Activated CD4-positive, alpha-beta T cell treated with anti-CD3 and anti-CD28 coated beads, Interleukin-2, Interleukin-4, amounts not matched to agents 100 ng/mL and 50 ng/mL, durations not matched to agents 16 hours and 8 hours (primary cell): ENCODE data around the gene PEX26.
"Not testable (repeated sequence)": the region's sequence is repeated elsewhere in the genome, so short reads cannot be mapped to it uniquely, and the experiment has no call there.

Source experiments
- DNase-seq: peaks from one replicate; pipeline ENCODE4 v3.0.0-alpha.2; 2020; ENCODE audit warnings: low spot score

Gene PEX26

DNA sequence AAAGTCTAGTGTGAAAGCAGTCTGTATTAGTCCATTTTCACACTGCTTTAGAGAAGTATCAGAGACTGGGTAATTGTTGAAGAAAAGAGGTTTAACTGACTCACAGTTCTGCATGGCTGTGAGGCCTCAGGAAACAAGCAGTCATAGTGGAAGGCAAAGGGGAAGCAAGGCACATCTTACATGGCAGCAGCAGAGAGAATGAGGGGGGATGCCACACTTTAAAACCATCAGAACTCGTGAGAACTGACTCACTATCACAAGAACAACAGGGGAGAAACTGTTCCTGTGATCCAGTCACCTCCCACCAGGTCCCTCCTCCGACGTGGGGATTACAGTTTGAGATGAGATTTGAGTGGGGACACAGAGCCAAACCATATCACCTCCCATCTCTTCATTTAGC lies 19.0 kb downstream of the PEX26 start:
- peak; percentile 26 for DNase-seq

DNA sequence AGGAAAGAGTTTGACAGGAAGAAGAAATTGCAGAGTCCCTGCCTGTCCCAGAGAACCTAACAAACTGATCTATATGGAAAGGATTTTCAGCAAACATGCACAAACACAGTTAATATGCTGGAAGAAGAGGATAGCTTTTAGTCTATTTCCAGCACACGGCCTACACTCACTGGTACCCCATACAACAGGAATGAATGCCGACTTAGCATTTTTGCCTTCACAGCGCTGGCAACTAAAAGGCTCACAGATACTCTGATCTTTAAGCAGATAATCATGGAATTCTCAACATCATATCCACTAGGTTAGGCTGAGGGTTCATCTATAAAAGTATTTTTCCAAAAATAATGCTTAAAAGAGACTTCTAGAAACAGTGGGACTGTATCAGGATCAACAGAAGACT lies 23.0 kb downstream of the PEX26 start:
- no peak for DNase-seq

DNA sequence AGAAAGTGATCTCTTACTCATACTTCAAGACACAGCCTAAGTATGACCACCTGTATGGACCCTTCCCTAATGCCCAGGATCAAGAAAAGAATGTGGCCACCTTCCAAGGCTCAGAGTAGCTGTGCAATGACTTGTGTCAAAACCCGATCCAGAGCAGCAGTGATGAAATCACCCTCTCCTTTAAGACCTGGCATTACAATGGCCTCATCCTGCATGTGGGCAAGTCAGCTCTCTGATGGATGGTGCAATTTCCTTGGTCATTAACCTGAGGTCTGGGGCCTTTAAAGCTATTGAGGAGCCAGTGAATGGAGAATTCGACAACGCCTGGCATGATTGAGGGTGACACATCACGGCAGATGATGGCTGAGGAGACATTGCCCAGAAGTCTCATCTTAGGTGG lies 23.7 kb downstream of the PEX26 start:
- no peak for DNase-seq

DNA sequence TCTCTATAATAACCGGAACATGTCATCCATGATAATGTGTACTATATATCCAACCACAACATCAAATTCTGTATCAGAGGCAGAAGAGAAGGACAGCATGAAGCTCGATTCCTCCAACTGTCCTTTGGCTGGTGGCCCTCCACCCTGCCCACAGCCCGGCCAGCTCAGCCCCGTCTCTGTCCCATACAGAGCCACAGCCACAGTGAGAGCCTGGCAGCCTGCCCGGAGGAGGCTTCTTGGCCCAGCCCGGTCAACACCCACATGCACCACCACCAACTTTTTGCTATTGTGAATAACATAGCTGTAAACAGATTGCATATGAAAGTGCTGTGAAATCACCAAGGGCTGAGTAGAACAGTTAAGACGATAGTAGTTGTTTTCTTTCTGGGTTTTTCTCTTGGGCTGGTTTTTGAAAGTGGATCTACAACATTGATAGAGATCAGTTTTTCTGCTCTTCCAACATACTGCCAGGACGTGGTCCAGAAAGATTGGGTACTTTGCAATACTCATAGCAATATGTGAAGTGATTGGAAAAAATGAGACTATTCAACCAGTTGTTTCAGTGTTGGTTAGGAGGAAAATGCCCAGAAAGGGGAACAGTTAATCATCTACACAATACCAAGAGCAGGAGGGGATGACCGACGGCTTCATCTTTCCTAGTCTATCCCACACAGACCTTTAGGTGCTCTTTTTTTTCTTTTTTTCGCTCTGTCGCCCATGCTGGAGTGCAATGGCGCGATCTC lies 25.9 kb downstream of the PEX26 start:
- DNase-seq: no peak

DNA sequence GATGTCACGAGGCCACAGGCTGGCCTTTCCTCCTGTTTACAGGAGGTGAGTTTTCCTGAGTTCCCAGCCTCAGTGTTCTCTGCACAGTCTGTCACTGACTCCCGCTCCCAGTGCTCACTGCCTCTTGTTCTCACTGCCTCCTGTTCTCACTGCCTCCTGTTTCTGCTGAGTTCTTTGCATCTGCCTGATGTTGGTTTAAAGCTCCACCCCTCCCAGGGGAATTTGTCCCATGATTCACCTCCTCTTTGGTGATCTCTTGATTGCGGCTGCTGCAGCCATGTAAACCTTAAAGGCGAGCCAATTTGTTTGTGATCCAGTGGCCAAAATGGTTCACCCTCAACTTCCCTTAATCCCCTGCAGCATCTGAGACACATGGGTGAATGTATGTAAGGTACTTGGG lies 26.8 kb downstream of the PEX26 start:
- no peak for DNase-seq

DNA sequence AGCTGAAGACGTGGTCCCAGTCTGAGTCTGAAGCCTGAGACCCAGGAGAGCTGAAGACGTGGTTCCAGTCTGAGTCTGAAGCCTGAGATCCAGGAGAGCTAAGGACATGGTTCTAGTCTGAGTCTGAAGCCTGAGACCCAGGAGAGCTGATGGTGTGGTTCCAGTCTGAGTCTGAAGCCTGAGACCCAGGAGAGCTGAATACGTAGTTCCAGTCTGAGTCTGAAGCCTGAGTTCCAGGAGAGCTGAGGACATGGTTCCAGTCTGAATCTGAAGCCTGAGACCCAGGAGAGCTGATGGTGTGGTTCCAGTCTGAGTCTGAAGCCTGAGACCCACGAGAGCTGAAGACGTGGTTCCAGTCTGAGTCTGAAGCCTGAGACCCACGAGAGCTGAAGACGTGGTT lies 28.2 kb downstream of the PEX26 start:
- not testable (repeated sequence) for DNase-seq

DNA sequence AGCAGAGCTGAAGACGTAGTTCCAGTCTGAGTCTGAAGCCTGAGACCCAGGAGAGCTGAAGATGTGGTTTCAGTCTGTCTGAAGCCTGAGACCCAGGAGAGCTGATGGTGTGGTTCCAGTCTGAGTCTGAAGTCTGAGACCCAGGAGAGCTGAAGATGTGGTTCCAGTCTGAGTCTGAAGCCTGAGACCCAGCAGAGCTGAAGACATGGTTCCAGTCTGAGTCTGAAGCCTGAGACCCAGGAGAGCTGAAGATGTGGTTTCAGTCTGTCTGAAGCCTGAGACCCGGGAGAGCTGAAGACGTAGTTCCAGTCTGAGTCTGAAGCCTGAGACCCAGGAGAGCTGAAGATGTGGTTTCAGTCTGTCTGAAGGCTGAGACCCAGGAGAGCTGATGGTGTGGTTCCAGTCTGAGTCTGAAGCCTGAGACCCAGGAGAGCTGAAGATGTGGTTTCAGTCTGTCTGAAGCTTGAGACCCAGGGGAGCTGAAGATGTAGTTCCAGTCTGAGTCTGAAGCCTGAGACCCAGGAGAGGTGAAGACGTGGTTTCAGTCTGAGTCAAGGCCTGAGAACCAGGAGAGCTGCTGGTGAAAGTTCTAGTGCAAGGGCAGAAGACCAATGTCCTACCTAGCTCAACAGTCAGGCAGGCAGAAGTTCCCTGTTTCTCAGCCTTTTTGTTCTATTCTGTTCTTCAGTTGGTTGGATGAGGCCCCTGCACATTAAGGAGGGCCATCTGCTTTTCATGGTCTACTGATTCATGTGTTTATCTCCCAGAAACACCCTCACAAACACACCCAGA lies 29.0 kb downstream of the PEX26 start:
- peak; percentile 80 for DNase-seq

DNA sequence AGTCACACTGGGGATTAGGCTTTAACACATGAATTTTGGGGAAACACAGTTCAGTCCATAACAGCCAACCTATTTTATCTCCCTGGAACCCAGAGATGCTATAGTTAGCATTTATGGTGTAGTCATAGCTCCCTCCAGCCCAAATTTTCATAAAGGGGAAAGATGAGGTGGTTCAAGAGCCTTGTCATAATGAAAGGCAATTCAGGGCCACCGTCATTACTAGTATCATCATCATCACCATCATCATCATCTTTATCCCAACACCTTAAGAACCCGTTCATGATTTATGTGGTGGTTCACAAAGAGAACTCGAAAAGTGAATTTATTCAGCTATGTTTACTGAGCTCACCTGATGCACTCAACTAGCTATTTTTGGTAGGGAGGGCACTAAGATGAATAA lies 30.4 kb downstream of the PEX26 start:
- DNase-seq: no peak

DNA sequence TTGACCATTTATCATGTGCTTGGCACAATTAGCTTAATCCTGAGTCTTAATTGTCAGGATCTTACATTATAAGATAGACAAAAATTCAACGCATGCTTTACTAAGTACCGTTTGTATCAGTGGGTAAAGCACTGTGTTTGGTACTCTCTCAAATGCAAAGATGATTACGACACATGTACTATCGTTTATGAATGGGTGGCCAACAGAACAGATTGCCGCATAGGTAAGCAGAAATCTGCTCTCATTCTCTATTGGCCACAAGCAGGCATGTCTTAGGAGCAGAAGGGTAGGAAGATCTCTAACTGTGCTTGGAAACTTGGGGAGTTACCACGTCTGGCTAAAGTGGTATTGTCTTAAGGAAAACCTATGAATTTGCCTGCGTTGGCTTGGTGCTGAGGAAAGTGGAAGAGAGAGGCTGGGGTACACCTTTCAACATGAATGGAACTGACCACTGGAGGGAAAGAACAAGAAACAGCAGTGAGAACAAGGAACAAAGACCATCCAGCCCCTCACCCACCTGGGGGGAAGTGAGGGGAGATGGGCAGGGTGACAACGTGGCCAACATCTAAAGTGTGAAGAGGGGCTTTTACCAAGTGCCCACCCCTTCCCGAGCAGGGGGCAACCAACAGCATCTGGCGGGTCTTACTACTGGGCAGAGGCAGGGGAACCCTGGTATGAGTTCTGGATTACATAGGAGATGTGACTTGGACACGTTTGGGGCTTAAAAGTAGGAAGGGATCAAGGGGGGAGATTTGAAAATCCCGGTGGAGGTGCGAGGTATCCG lies 31.8 kb downstream of the PEX26 start:
- DNase-seq: no peak

DNA sequence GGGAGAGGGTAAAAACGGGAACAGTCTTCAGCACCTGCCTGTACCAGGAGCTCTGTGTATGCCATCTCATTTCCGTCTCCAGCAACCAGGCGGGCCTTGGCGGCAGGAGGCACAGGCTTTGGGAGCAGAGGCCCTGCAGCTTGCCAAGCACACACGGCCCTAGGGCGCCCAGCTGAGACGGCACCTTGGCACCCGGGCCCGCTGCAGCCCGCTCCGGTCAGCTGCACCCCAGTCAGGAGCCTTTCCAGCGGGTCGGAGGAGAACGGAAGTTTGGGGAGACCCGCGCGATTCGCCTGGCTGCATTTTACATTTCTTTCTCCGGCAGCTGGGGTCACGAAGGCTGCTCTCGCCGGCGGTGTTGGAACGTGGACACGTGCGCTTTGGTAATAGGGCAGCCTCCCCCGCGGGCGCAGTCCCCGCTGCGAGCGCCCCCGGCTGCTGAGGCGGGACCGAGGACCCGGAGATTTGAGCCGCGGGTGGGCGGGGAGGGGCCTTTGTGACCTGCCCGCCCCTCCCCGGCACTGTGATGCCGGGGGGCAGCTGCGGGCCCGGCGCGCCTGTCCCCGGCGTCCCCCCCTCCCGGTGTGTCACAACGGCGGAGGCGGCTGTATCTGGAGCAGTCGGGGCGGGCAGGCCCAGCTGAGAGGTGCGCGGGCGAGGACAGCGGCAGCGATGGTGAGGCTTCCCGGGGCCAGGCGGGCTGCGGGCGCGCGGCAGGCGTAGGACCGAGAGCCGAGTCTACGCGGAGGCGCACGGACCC lies 32.6 kb downstream of the PEX26 start, which contains the start of gene TUBA8:
Gene TUBA8, plus strand, starts transcription at position 616 of the 760 bp plus-strand sequence. Its CDS starts 57 bp downstream, at position 673.
- no peak for DNase-seq

DNA sequence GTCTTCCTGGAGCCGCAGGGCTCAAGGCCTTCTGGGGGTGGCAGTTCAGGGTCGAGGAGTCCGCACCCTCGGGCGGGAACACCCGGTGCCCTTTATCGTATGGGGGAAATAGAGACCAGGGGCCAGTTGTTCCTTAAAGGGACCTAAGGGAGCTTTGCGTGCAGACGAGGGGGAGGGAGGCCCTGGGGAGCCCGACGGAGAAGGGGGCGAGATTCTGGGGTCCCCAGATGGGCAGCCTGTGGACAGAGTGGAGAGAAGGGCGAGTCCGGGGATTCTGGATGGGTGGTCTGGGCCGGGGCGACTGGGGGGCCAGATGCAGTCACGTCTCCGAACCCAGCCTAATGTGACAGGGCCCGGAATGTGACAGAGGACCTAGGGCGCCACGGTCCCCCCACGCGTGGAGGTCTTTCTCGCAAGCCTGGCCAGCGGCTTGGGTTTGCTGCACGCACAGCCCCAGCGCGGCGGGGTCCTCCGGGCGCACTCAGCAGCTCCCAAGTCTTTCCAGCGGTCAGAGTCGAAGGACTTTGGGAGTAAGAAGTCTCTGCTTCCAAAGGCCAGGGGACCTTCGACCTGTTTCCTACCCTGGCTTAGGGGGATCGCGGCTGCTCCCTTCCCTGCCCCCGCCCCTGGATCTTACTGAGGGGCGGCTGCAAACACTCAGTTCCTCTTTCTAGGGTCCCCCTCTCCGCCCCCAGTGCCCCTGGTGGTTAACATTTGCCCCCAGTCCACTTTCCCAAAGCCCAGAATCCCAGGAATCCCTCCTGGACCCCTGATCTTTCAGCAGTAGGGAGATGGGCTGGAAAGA lies 33.4 kb downstream of the PEX26 start:
- DNase-seq: no peak

DNA sequence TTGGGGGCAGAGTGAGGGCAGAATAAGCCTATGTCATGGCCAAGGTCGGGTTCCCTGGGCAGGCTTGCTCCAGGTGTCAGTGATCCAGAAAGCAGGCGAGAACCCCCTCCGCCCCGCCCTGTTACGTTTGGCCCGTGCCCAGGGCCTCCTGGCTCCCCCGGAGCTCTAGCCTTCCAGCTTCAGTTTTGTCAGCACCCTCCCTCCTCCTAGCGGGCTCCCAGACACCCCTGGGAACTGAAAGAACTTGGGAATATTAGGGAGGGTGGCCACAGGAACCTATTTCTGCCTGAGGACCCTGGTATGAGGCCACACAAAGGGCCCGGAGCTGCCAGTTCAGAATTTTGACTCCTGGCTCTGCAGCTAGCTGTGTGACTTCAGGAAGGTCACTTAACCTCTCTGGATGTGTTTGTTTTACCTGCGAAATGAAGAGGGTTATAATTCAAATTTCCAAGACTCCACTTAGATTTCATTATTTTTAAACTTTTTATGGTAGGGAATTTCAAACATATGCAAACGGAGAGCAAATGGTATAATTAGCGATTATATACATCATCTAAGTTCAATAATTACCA lies 34.1 kb downstream of the PEX26 start:
- no peak for DNase-seq

DNA sequence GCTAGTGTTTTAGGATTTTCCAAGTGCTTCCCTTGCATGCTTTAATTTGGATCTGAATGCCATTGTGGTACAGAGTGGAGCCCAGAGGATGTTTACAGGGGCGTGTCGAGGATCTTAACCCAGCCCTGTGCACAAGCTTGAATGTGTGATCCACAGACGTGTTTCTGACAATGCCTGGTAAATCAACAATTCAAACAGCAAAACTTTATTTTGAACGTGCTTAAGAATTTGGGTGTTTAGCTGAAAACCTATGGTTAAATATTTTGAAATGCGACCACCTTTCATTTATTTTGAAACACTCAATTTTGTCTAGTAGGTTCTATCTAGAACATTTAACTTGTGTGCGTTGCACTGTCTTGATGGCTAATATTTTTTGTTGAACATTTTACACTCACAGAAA lies 34.6 kb downstream of the PEX26 start:
- DNase-seq: no peak

DNA sequence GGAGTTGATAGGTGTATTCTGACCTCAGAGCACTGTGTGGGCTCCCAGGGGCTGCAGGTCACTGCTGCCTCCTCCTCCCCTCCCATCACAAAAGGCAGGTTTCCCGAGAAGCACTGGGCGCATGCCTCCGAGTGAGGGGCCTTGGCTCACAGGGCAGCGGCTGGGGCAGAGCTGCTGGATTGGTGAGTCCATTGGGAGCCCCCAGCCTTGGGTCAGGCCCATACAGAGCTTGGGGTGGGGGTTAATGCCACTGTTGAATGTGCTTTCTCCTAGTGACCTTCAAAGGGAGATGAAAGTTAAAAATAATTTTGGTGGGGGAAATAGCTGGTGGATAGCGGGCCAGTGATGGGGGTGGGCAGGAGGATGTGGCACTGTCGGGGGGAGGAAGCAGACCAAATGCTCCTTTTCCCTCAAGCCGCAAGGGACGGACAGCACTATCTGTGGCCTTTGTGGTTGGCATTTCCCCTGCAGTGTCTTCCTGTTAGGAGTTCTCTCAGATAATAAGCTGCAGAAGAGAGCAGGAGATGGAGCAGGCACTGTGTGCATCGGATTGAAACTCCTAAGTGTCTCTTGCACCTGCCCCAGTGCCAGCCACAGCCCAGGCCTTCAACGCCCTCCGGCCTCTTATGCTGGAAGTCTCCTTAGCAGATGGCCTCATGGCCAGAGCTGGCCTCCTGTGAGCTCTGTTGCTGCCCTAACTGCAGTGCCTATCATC lies 36.0 kb downstream of the PEX26 start:
- DNase-seq: no peak

DNA sequence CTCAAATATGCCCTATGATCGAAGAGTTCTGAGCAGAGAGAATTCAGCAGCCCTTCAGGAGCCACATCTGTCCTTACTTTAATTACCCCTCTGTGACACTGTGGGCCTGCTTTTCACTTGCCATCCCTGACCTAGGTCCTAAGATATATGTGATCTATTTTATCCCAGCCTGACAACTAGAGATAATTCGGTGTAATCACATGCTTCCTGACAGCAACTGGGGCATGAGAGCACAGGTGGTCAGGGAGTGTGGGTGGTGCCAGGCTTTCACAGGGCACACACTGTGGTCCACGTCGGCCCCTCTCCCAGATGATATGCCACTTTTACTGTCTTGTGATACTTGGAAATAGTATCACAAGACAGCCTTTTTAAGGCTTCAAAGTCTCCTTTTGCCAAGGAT lies 36.7 kb downstream of the PEX26 start:
- no peak for DNase-seq

DNA sequence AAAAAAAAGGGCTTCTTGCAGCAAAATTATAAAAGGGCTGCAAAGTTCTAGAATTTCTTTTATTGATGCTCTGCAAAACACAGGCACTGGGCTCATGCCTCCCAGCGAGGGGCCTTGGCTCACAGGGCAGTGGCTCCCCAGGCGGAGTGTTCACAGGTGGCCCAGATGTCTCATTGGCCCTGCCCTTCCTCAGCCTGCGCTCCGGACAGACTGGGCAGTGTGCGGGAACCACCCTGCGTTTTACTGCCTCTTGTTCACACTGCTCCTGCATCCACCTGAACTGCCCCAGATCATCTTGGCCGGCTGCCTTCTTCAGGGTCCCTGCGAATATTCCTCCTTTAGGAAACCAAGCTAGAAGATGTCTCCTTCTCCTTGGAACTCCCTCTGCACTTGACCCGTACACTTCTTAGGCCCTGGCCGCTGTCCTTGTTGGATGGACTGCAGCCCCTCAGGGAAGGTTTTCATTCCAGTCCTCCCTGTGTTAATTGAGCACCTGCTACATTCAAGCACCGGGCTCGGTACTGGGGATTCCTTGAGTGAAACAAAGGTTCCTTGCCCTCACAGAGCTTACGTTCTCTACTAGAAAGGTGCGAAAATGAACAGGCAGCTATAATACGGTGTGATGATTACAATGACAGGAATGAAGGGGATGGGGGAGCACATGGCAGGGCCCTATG lies 37.3 kb downstream of the PEX26 start:
- DNase-seq: no peak

DNA sequence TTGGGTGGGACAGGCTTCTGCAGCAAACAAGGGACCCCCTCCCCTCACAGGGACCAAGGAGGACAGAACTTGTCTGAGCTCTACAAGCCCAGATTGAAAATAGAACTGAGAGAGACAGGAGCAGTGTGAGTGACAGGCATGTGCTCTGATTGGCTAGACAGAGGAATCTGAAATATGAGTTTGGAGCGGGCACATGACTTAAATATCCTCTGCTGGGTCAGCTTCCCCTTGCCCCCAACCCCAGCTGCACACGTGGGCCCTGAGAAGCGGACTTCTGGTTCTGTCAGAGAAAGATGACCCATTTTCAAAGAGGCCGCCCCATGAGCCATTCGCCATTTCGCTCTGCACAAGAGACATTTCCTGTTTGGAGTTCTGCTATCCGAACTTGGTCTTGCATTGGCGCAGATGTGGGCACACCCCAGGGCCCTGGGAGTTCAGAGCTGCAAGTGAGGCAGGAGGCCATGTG lies 38.1 kb downstream of the PEX26 start:
- DNase-seq: no peak

DNA sequence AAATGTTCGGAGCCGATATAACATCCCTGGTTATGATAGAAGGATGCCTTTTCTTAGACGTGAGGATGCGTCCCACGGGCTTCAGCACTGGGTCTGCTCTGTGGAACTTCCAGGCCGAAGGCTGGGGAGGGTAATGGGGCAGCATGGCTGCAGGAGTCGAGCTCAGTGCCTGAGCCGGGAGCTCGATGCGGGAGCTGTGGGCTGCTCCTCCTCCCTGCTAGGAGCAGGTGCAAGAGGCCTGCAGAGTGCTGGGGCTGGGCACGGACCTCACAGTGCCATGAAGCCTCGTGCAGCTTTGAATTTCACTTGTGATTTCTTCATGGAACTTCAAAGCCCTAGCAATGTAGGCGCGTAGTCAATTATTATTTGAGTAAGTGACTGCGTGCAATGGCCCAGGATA lies 38.8 kb downstream of the PEX26 start:
- no peak for DNase-seq

DNA sequence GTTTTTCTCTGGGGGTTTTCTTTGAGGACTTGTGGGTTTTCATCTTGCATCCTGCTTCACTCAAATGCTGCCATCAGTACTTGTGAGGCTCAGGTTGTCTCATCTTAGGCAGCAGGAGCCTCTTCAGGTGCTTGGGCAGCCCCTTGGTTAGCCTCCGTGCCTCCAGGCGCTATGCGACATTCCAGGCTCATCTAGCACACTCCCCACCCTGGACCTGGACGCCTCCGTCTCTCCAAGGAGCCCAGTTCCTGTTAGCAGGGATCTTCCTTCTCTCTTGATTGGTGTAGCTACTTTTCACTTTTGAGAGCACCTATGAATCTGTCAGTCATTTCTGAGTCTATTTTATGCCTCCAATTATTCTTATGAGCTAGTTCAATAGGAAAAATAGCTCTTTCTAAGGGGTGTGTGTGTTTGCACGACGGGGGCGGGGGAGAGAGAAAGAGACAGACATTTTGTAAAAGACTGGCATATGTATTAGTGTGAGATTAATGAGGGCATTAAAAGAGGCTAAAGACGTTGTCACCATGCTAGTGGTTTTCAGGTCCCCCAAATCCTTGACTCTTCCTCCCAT lies 40.6 kb downstream of the PEX26 start:
- DNase-seq: no peak
